ENCODE results near the gene RAB26.
"Not testable (repeated sequence)": the region's sequence is repeated elsewhere in the genome, so short reads cannot be mapped to it uniquely, and the experiment has no call there.

GRCh38 chr16:2135071-2135470 lies 13.4 kb upstream of the RAB26 start:
- not testable (repeated sequence) for TF ChIP-seq JUNB (IDR thresholded peaks at IDR 0.05; ENCODE audit: unreplicated experiment); CTCF (conservative IDR thresholded peaks at IDR 0.05; ENCODE audit: low read depth in 2 of 2); ETS1 (IDR thresholded peaks at IDR 0.05); POLR2AphosphoS5 (IDR thresholded peaks at IDR 0.05; ENCODE audit: low read depth); CREB1 (CRISPR knock-in tag; IDR thresholded peaks at IDR 0.05; ENCODE audit: low read depth); REST (IDR thresholded peaks at IDR 0.05; ENCODE audit: unreplicated experiment); EZH2 (IDR thresholded peaks at IDR 0.05; ENCODE audit: low read depth, unreplicated experiment); ZNF114 (CRISPR knock-in tag; IDR thresholded peaks at IDR 0.05)

All from GM23338 (cell line).